NCI-H748 treated with DMSO at 0.1 percent for 48 hours (cell line): Measurements from ENCODE around the gene NAXD.
A peak's percentile ranks its signal among the peaks of the same experiment; 100 is the strongest.
"Not testable (repeated sequence)": the region's sequence is repeated elsewhere in the genome, so short reads cannot be mapped to it uniquely, and the experiment has no call there.

Experiments
- DNase-seq: peaks from one replicate; lab custom pipeline; 2025; lab: John Stamatoyannopoulos, UW

The NAXD gene

GRCh38 chr13:110615322-110616102 is at the start of gene NAXD:
NAXD (plus strand) TSS chr13:110615545; CDS start chr13:110615602, 57 bp downstream.
- peak; percentile 65 for DNase-seq

DNA sequence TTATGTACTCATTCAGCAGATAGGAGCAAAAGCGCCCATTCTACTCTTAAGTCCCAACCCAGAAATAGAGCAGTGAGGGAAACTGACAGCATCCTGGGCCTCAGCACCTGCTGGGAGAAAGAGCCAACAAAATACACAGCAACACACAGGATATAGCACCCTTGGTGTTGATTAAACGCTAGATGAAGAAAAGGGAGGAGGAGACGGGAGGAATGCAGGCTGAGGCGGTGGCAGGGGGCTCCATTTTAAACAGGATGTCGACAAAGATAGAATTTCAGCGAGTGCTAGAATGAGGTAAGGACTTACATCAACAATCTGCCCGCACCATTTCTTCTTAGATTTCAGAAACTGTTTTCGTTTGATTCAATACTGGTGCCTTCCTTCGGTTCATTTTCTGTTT is 49.2 kb upstream of the NAXD start:
- no peak for DNase-seq

DNA sequence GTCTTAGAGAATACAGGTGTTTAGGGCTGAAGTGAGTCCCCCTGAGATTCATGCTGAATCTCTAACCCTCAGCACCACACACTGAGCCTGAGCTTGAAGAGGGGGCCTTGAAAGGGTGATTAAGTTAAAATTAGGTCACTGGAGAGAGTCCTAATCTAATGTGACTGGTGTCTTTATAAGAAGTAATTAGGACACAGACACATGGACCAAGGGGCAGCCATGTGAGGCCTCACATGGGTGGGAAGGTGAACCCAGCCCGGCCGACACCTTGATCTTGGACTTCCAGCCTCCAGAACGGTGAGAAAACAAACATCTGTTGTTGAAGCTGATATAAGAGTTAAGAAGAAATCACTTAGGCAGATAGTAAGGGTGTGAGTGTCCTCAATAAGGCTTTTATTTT is 46.7 kb upstream of the NAXD start:
- DNase-seq = no peak

GRCh38 chr13:110569962-110570361 is 45.4 kb upstream of the NAXD start:
- not testable (repeated sequence) for DNase-seq

GRCh38 chr13:110570886-110571285 is 44.5 kb upstream of the NAXD start:
- DNase-seq = no peak

DNA sequence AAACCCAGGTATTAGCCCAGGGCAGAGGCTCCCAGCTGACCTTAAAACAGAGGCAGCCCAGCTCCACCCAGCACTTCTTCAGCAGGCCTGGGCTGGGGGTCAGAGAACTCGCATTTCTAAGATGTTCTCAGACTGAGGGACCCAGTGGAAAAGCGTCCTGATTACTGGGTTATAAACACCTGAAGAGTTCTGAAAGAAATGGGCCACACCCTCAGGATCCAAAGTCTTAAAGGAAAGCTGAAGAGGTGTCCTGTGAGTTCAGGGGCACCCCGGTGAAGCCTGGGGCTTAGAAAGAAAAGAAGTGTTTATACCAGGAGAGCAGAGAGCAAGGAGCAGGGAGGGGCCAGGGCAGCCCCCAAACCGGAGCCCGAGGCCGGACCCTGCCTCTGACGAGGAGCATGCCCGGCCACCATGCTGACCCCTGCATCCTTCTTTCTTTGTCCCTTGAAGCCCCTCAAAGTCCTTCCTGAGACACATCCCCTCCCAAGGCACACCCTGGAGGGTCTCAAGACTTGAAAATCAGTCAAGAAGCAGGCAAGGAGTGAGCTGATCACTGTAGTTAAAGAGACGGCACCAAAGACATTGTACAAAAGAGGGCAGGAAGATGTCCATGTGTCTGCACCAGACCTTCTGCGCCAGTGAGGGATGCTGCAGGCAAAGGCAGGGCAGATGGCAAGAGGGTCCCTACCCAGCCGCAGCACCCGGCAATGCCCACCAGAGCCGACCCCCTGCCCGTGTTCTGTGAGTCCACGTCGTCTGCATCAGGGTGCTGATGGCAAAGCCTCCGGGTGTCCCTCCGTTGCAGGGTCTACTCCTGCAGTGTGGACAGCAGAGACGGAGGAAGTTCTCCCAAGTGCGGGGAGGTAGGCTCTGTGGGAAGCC is 43.2 kb upstream of the NAXD start:
- no peak for DNase-seq

- no peak for DNase-seq
Observed at GRCh38 chr13:110572778-110573118, 42.6 kb upstream of the NAXD start.

DNA sequence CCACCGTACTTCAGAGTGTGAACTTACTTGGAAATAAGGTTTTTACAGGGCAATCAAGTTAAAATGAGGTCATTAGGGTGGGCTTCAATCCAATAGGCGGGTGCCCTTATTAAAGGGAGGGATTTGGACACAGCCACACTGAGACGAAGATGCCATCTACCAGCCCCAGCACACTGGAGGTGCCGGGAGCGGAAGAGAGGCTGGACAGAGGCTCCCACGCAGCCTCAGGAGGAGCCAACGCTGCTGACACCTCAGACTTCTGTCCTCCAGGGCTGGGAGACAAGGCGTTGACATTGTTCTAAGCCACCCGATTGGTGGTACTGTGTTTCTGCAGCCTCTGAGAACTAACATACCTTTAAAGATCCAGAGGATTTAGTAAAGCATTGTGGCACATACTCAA is 41.2 kb upstream of the NAXD start:
- DNase-seq = no peak

- no peak for DNase-seq
Observed at GRCh38 chr13:110575322-110576069, 39.8 kb upstream of the NAXD start.

DNA sequence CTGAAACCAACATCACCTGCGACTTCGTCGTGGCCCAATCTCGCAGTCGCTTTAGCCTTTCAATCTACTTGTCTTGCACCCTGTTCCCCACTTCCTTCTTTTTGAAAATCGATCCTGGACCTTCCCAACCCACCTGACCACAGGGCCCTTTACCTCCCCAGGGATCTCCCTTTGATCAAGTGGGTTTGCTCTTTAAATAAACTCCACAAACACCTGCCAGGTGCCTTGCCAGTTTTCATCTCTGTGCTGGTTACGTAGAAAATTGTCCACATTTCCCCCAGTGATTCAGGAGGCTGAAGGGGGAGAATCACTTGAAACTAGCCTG is 39.3 kb upstream of the NAXD start:
- DNase-seq = no peak

- no peak for DNase-seq
Observed at GRCh38 chr13:110576736-110577476, 38.4 kb upstream of the NAXD start.

DNA sequence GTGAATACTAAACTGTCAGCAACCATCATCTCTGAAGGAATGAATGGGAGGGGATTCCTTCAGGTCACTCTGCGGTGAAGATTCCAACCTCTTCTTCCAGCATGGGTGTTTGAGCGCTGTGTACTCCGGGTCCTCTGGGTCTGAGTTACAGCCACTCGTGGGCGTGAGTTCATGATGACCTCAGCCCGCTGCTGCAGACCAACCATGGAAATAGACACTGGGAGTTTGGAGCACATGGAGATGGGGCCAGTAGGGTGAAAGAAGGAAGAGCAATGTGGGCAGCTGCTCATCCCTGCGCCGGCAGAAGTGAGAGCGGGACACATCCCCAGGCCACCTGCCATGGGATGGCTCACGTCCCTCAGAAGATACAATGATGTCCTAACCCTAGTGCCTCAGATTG is 37.0 kb upstream of the NAXD start:
- DNase-seq = no peak

DNA sequence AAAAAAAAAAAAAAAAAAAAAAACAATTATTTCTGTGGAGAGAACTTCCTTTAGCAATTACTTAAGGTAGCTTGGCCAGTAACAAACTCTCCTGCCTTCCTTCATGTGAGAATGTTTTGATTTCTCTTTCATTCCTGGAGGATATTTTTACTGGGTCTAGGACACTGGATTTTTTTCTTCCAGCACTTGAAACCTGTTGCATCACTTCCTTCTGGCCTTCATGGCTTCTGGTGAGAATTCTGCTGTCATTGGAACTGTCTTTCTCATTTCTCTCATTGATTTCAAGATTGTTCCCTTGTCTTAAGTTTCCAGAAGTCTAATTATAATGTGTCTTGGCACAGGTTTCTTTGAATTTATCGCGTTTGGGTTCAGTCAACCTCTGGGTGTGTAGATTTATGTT is 34.5 kb upstream of the NAXD start:
- no peak for DNase-seq

DNA sequence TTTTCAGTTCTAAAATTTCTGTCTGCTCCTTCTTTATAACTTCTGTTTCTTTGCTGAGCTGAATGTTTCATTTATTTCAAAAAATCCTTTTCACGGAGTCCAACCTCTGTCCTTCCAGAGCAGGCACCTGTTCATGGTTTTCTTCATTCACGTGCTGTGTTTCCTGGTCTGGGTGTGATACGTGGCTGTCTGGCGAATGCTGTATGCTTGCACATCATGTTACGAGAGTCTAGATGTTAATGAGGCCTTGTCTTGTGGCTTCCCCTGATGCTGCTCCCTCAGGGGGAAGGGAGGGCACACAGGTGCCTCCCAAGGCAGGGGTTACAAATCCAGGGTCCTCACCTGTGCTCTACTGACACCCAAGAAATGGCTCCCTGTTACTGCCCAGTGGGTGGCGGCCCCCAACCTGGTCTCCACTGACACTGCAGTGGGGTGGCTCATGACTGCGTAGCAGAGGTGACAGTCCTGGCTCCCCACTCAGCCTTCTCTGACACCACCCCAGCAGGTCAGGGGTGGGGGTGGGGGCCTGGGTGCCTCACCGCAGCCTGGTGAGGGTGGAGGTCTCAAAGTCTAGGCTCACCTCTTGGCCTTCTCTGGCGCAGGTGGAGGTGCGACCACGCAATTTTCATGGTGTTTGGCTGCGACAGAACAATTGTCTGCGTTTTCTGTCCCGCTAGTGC is 33.7 kb upstream of the NAXD start:
- DNase-seq = no peak

- DNase-seq = no peak
Observed at GRCh38 chr13:110582421-110582954, 32.9 kb upstream of the NAXD start.

DNA sequence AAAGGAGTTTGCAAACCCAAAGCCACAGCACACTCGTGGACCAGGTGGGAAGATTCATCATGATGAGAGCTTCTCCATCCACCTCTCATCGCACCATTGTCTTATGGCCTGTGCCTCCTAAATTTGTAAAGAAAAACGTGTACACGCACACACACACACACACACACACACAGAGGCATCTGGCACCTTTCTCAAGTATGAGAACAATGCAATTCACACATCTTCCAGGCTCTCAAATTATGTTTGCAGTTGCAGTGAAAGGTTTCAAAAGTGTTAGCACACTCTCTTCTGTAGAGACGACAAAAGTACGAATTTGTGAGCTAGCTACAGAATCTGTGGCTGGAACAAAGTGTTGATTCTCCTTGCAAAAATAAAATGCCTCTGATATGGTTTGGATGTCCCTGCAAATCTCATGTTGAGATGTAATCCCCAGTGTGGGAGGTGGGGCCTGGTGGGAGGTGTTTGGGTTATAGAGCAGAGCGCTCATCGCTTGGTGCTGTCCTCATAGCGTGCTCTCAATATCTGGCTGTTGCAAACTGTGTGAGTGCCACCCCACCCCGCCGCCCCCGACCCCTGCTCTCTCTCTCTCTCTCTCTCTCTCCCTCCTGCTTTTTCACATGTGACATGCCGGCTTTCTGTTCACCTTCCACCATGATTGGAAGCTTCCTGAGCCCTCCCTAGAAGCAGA is 32.0 kb upstream of the NAXD start:
- no peak for DNase-seq

DNA sequence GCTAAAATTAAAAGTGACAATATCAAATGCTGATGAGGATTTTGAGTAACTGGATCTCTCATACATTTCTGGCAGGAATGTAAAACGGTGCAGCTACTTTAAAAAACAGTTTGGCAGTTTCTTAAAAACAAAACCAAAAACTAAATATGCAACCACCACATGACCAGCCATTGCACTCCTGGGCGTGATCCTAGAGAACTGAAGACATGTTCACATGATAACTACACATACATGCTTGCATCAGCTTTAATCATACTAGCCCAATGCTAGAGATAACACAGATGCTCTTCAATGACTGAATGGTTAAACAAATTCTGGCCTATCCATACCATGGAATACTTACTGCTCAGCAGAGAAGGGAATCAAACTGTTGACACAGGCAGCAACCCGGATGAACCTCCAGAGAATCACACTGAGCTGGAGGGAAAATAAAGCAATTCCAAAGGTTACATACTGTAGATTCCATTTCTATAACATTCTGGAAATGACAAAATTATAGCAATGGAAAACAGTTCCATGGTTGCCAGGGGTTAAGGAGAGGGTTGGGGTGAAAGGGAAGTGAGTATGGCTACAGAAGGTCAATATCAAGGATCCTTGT is 25.5 kb upstream of the NAXD start:
- DNase-seq = no peak

GRCh38 chr13:110590577-110590976 is 24.8 kb upstream of the NAXD start:
- no peak for DNase-seq

DNA sequence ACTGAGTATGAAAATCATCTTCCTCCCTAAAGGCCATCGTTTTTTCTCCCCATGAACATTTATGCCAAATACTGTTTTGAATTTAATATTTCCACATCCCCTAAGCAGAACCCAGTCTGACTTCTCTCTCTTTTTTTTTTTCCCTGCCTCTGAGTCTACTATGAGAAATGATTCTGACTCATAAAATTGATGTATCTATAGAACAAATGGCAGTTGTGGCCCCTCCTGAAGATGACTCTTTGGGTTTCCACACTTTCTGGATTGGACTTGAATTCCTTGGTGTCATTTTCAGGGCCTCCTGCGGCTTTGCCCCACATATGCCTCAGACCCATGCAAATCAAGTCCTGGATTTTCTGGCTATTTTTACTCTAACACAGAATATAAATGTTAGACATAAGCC is 22.7 kb upstream of the NAXD start:
- no peak for DNase-seq

GRCh38 chr13:110593430-110594130 is 21.8 kb upstream of the NAXD start:
- peak; percentile 23 for DNase-seq
